ENCODE data around the gene KIF21B.

The KIF21B gene

DNA sequence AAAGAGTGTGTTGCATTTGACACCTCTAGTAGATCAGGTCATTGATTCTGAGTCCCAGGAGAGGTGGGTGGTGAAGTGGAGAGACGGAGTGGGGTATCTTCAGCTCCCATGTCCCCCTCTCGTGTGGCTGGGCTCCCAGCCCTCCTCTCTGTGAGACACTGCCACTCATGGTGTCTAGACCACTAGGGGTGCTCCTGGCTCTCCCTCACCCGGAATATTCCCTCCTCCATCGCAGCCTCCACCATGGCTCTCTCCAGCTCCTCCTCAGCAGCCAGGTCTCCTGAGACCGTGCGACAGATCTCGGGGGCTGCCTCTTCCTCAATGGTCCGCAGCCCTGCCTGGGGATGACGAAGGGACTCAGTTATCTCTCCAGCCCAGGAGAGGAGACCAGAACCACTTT lies 20.6 kb upstream of the KIF21B start:
- DNase-seq (ENCODE audit: low read depth in 2 of 2, low spot score in 1 of 2) = no peak

DNA sequence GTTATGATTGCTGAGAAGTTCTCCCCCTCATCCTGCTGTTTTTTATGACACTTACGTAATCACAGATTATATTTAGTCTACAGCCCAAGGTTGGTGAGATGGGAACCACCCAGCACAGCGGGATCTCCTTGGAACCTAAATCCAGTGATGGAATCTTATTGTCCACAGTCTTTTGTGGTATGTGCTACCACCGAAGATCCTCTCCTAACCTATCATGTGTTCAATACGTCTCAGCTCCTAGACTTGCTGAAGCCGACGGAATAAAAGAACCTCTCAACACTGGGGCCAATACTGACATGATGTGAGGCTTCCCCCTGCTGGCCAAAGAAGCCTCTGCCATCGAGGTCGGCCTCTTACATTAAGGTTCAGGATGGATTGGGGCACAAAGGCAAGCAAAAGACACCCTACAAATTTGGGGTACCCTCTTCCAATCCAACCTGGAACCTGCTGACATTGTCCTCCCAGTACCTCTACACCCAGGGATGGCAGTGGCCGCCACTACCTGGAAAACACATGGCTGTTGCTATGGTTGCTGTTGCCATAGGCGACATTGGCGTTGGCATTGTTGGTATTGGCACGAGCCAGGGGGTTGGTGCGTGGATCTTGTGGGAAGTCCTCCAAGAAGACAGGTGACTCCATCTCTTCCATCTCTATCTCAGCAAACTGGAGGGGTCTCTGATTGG lies 19.4 kb upstream of the KIF21B start:
- peak in 1 of 2 donors; percentile 43 for DNase-seq (ENCODE audit: low read depth in 2 of 2, low spot score in 1 of 2)

DNA sequence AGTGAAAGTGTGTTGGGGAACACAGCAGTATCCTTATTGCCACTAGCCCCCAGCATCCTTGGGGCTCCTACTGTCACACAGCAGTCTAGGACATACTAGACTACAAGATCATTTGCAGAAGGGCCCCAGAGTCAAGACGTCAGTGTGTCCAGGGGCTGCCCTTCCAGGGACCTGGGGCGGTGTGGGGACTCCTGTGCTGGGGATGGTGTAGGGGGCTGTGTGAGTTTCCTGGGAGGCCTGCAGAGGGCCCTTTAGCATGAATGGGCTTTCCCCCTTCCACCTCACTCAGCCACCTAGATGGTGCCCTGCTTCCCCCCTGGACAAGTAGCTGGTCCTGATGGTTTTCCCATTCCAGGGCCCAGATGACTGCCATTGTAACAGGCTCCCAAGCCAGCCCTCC lies 17.5 kb upstream of the KIF21B start:
- DNase-seq (ENCODE audit: low read depth in 2 of 2, low spot score in 1 of 2) = no peak

DNA sequence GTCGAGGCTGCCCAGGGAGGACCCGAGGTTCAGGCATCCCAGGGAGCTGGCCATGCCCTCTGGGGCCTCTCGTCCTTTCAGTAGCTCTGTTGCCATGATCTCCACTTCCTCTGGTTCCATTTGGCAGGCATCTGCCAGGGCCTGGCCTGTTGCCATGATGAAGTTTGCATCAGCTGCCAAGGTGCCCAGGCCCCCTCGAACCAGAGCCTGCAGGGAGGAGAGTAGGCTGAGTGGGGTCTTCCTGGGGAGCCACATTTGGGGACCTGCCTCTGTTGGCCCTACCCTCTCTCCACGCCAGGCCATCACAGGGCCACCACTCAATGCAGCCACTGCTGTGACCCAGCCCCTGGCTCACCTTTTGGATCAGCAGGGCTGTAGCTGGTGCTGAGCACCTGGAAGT lies 16.4 kb upstream of the KIF21B start:
- no peak for DNase-seq (ENCODE audit: low read depth in 2 of 2, low spot score in 1 of 2)

DNA sequence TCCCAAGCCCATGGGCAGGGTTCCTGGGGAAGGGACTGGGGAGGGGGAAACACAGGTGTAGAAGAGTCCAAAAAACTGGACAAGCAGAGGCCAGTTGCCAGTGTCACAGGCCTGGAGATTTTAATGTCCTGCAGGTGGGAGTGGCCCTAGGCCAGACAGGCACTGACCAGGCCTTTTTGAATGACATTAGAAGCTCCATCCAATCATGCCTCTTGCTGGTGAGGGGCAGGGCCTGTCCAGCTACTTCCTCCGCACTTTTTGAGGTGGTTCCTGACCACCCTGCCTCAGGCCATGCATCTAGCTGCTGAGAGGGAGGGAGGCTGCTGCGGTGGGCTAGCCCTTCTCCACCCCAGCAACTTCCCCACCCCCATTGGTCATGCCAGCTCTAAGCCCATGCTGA lies 15.9 kb upstream of the KIF21B start:
- no peak for DNase-seq (ENCODE audit: low read depth in 2 of 2, low spot score in 1 of 2)

DNA sequence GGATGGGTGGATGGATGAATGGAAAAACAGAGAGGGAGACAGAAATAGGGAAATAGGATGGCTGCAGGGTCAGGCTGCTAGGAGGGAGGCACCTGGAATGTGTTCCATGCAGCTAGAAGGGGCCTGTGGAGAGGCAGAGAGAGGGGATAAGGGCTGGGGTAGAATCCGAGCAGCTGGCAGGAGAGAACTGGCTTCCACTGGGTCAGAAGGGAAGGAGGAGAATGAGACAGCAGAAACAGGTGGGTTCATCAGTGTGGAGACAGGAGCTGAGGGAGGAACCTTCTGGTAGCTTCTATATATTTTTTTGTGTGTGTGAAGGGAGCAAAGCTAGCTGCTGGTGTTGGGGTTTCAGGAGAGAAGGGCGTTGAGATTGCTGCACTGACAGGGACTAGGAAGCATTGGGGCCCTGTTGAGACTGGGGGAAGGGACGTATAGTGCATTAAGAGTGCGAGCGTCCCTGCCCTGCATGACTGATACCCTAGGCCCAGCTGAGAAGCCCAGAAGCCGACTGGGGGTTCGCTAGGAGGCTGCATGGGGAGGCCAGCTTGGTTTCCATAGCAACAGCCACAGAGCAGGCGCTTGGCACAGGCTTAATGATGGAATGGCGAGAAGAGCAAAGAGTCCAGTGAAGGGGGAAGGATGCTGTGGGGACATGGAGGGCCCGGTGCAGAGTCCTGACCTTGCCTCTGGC lies 14.8 kb upstream of the KIF21B start:
- DNase-seq (ENCODE audit: low read depth in 2 of 2, low spot score in 1 of 2) = no peak

DNA sequence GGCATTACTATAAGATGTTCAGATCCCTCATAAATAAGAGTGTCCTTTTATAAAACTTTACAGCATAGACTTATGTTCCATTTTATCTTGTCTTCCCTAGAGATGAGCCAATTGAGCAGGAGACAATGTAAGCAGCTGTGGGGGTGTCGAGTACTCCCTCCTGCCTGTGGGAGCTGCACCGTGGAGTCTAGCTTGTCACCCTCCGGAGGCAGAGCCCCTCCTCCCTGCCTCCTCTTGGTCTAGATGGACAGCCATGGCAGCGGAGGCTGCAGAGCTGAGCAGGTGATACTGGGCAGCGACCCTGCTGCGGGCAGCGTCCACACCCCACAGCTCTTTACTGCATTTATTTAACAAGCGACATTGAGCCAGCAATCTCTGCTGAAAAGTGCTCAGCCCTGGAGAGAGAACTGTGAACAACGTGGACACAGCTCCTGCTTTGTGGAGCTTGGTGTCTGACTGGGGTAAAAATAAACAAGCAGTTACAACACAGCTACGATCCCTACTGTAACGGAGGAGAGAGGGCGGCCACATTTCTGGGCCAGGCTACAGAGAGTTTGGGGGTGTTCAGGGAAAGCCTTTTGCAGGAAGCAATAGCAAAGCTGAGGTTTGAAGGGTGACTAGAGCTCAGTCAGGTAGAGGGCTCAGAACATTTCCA lies 12.8 kb upstream of the KIF21B start:
- no peak for DNase-seq (ENCODE audit: low read depth in 2 of 2, low spot score in 1 of 2)

- DNase-seq (ENCODE audit: low read depth in 2 of 2, low spot score in 1 of 2) = no peak
Observed at GRCh38 chr1:201034671-201035070, 11.2 kb upstream of the KIF21B start.

GRCh38 chr1:201032408-201032807 lies 8.9 kb upstream of the KIF21B start:
- DNase-seq (ENCODE audit: low read depth in 2 of 2, low spot score in 1 of 2) = no peak

GRCh38 chr1:201028461-201028889 lies 5.0 kb upstream of the KIF21B start:
- DNase-seq (ENCODE audit: low read depth in 2 of 2, low spot score in 1 of 2) = no peak

- no peak for DNase-seq (ENCODE audit: low read depth in 2 of 2, low spot score in 1 of 2)
Observed at GRCh38 chr1:201026836-201027235, 3.3 kb upstream of the KIF21B start.

DNA sequence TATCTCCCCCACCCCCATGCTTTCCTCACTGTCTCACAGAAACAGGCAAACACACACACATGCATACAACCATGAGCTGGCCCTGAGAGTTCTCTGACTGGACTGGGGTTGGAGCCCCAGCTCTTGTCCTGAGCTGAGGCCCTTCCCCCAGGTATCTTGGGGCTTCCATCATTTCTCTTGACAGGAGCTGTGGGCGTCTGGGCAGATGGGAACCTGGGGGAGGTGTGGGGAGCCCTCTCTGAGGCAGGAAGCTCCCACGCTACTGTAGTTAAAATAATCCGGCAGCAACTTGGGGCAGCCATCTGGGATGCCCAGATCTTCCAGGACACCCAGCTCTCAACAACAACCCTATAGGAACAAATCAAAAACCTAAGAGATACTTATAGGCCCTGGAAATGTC lies 2.7 kb upstream of the KIF21B start:
- no peak for DNase-seq (ENCODE audit: low read depth in 2 of 2, low spot score in 1 of 2)

- DNase-seq (ENCODE audit: low read depth in 2 of 2, low spot score in 1 of 2) = no peak
Observed at GRCh38 chr1:201025571-201026002, 2.1 kb upstream of the KIF21B start.

GRCh38 chr1:201024625-201024998 lies 1.1 kb upstream of the KIF21B start:
- no peak for DNase-seq (ENCODE audit: low read depth in 2 of 2, low spot score in 1 of 2)

DNA sequence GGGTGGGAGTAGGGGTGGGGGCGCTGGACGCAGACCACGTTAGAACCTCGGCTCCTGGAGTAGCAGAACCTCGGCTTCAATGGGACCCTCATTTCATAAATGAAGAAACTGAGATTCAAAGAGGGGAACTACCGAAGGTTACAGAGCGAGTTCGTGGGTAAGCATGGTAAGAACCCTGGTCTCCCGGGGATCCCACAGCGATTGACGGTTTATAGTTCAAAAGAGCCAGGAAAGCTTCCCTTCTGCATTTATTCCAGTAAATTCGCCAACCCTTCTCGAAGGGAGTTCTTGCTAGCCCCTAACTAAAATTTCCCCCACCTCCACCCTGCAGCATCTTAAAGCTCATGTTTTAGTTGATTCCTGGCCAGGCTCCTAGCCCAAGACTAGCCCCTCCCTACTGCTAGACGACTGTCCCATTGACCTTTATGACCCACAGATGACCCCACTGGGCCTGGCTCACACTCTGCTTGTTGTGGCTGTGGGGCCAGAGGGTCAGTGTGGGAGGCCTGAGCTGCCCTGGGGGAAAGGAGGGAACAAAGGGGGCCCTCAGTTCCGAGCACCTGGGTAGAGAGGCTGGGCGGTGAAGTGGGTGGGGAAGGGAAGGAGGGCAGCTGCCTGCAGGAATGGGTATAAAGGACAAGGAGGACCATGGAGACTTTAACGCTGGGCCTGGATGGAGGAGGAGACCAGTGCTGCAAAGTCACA lies 558 bp upstream of the KIF21B start:
- no peak for DNase-seq (ENCODE audit: low read depth in 2 of 2, low spot score in 1 of 2)

- DNase-seq (ENCODE audit: low read depth in 2 of 2, low spot score in 1 of 2) = no peak
Observed at GRCh38 chr1:201022820-201023516, 546 bp downstream of the KIF21B start.

DNA sequence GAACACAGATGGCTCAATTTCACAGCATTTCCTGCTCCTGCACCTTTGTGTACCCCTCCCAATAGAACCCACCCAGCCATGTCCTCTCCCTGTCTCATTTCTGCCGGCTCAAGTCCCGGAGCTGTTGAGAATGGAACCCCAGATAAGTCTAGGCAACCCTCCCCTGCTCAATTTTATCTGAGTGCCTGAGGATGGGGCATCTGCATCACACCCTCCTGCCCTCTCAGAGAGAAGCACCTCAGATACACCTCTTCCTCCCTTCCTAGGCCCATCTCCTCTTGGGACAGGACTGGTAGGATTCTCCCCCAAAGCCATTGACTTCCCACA lies 1.1 kb downstream of the KIF21B start:
- DNase-seq (ENCODE audit: low read depth in 2 of 2, low spot score in 1 of 2) = no peak

- no peak for DNase-seq (ENCODE audit: low read depth in 2 of 2, low spot score in 1 of 2)
Observed at GRCh38 chr1:201021630-201022492, 1.7 kb downstream of the KIF21B start.

- no peak for DNase-seq (ENCODE audit: low read depth in 2 of 2, low spot score in 1 of 2)
Observed at GRCh38 chr1:201020721-201021629, 2.5 kb downstream of the KIF21B start.

All from stimulated activated CD8-positive, alpha-beta memory T cell treated with anti-CD3 and anti-CD28 coated beads, Interleukin-4, amount 100 ng/mL, for 1 hour (primary cell).